Osteocyte (in vitro differentiated cells): Measurements from ENCODE around the gene REPIN1. TPM values are rescaled to one million over a fixed set of nuclear protein-coding genes. Genes with fewer than 3 reads are reported as not detected.

Source experiments
- DNase-seq: peaks from one replicate; pipeline ENCODE4 v3.0.0; 2021; ENCODE audit warnings: mixed read lengths; ENCODE audit not compliant: unreplicated experiment; ENCODE audit errors: extremely low spot score
- H3K27ac Mint-ChIP-seq: one replicate; pipeline ENCODE4 v1.8.0; 2021; ENCODE audit warnings: mild to moderate bottlenecking, mixed read lengths; ENCODE audit not compliant: unreplicated experiment
- H3K27me3 Mint-ChIP-seq: one replicate; pipeline ENCODE4 v1.8.0; 2021; ENCODE audit warnings: mixed read lengths; ENCODE audit not compliant: unreplicated experiment
- H3K36me3 Mint-ChIP-seq: one replicate; pipeline ENCODE4 v1.8.0; 2021; ENCODE audit warnings: mixed read lengths; ENCODE audit not compliant: unreplicated experiment
- H3K4me1 Mint-ChIP-seq: one replicate; pipeline ENCODE4 v1.8.0; 2021; ENCODE audit warnings: mixed read lengths; ENCODE audit not compliant: unreplicated experiment
- H3K4me3 Mint-ChIP-seq: one replicate; pipeline ENCODE4 v1.8.0; 2021; ENCODE audit warnings: mild to moderate bottlenecking, moderate library complexity, mixed read lengths; ENCODE audit not compliant: unreplicated experiment
- H3K9me3 Mint-ChIP-seq: one replicate; pipeline ENCODE4 v1.8.0; 2021; ENCODE audit warnings: mixed read lengths; ENCODE audit not compliant: unreplicated experiment
- total RNA-seq: library from RNA; stranded (reverse); gene quantifications from 2 replicates; pipeline ENCODE4 v1.2.1, GENCODE V29; 2021
- TF ChIP-seq, protein P1 (sequence below): fragments of 200-600 bp; sonication (generic); IDR thresholded peaks from 2 replicates; pipeline ENCODE4 v1.5.0; 2021; ENCODE audit warnings: antibody characterized with exemption, mild to moderate bottlenecking, moderate library complexity

Gene REPIN1
- total RNA-seq, 1 donor from 2014 or later: 66.3 TPM

DNA sequence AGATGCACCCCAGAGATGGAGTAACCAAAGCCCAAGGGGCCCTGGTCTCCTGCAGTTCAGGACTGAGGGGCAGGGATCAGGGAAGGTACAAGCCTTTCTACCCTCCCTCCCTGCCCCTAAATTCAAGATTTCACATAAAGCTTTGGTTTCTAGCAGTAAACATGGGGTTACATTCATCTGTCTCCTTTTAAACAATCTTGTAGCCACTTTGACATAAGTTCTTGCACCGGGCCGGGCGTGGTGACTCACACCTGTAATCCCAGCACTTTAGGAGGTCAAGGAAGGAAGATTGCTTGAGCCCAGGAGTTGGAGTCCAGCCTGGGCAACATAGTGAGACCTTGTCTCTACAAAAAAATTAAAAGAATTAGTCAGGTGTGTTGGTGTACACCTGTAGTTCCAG is 41.3 kb upstream of the REPIN1 start:
- TF ChIP-seq, protein P1, sequence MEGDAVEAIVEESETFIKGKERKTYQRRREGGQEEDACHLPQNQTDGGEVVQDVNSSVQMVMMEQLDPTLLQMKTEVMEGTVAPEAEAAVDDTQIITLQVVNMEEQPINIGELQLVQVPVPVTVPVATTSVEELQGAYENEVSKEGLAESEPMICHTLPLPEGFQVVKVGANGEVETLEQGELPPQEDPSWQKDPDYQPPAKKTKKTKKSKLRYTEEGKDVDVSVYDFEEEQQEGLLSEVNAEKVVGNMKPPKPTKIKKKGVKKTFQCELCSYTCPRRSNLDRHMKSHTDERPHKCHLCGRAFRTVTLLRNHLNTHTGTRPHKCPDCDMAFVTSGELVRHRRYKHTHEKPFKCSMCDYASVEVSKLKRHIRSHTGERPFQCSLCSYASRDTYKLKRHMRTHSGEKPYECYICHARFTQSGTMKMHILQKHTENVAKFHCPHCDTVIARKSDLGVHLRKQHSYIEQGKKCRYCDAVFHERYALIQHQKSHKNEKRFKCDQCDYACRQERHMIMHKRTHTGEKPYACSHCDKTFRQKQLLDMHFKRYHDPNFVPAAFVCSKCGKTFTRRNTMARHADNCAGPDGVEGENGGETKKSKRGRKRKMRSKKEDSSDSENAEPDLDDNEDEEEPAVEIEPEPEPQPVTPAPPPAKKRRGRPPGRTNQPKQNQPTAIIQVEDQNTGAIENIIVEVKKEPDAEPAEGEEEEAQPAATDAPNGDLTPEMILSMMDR: no peak
- no peak overlapping the region for H3K27ac Mint-ChIP-seq
- DNase-seq: no peak
- H3K36me3 Mint-ChIP-seq: no peaks in the 10 kb centered on the region
- H3K4me3 Mint-ChIP-seq: no peak overlapping the region
- H3K4me1 Mint-ChIP-seq: no peaks in the 10 kb centered on the region
- no peaks in the 10 kb centered on the region for H3K9me3 Mint-ChIP-seq
- H3K27me3 Mint-ChIP-seq: no peaks in the 10 kb centered on the region

DNA sequence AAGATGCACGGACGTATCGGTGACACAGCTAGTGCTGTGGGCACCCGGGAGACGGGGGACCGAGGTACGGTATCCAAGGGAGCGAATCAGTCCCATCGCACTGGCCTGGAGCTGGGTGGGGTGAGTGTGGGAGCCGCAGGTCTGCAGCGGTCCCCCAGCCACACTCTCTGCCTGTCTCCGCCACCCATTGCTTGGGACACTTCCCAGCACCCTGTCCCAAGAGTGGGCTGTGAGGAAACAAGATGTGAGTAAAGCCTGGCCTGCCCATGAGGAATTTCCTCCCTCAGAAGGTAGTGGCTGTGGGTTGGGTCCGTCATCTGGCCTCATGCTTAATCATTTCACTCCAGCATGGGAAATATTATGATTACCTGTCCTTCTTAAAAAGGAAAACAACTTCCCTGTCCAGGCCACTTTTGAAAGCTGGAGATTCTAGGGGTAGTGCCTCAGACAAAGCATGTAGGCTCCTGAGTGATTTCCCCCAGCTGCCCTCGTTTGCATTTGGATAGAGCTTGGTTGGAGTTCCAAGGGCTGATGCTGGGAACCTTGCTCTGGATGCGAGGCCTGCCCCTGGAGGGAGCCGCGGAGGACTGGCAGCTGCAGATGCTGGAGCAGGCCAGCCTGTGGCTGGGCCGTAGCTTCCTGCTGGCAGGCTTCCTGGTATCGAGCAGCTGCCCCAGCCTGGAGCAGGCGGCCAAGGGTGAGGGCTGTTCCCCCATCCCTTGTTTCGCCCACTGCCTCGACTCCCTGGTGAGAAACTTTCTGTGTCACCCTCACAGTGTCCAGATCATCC is 39.1 kb upstream of the REPIN1 start:
- Mint-ChIP-seq H3K36me3 (no peaks in the 10 kb centered on the region), H3K9me3 (no peaks in the 10 kb centered on the region), H3K4me1 (no peaks in the 10 kb centered on the region), H3K27ac (no peak overlapping the region), H3K27me3 (no peaks in the 10 kb centered on the region), H3K4me3 (no peak overlapping the region)
- DNase-seq: no peak
- TF ChIP-seq, protein P1: no peak

DNA sequence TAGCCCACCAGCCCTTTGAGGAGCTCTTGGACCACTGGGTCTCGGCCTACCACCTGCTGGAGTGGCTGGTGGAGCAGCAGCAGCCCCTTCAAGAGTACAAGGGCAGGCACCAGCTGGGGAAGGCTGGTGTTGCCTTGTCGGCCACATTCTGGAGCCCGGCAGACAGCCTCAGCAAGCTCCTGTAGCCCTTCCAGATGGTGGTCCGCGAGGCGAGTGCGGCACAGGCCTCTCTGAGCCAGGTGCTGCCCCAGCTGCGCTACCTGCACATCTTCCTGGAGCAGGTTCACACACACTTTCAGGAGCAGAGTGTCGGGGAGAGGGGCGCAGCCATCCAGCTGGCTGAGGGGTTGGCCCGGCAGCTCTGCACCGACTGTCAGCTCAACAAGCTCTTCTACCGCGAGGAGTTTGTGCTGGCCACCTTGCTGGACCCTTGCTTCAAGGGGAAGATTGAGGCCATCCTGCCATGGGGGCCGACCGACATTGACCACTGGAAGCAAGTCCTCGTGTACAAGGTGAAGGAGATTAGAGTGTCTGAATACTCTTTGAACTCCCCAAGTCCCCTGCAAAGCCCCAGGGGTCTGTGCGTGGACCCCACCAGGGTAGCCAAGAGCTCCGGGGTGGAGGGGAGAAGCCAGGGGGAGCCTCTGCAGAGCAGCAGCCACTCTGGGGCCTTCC is 38.3 kb upstream of the REPIN1 start:
- H3K27ac Mint-ChIP-seq: no peak overlapping the region
- H3K36me3 Mint-ChIP-seq: no peaks in the 10 kb centered on the region
- H3K9me3 Mint-ChIP-seq: no peaks in the 10 kb centered on the region
- no peak overlapping the region for H3K4me3 Mint-ChIP-seq
- TF ChIP-seq, protein P1: no peak
- H3K27me3 Mint-ChIP-seq: no peaks in the 10 kb centered on the region
- DNase-seq: no peak
- H3K4me1 Mint-ChIP-seq: no peaks in the 10 kb centered on the region

DNA sequence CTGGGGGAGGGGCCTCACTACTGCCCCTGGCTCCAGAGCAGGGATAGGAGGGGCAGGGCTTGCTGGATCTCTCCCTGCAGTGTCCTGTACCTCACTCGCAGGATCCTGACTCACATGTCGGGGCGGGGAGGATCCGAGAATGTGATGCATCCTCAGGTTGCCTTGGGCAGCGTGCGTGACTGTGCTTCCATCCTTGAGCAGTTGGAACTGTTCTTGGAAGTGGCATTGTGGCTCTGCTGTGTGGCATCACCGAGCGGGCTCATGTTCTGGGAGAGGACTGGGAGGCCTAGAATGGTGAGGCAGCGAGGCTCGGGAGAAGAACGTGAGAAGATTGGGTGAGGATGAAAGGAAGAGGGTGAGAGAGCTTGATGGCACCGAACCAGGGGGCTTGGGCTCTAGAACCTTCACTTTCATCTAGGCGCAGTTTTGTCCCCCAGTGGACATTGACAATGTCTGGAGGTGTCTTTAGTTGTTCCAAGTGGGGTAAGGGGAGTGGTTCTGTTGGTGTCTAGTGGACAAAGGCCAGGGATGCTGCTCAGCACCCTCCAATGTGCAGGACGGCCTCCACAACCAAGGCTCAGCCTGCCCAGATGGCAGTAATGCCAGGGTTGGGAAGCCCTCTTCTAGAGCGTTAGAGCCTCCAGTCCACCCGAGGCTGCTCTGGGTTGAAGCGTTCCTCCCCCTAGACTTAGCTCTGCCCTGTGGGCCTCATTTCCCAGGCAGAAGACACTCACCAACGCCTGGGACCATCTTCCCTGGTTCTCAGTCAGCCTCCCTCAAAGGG is 35.6 kb upstream of the REPIN1 start:
- TF ChIP-seq, protein P1: no peak
- no peak overlapping the region for H3K4me3 Mint-ChIP-seq
- H3K9me3 Mint-ChIP-seq: no peaks in the 10 kb centered on the region
- DNase-seq: no peak
- no peaks in the 10 kb centered on the region for H3K4me1 Mint-ChIP-seq
- H3K27me3 Mint-ChIP-seq: no peaks in the 10 kb centered on the region
- no peak overlapping the region for H3K27ac Mint-ChIP-seq
- H3K36me3 Mint-ChIP-seq: no peaks in the 10 kb centered on the region

DNA sequence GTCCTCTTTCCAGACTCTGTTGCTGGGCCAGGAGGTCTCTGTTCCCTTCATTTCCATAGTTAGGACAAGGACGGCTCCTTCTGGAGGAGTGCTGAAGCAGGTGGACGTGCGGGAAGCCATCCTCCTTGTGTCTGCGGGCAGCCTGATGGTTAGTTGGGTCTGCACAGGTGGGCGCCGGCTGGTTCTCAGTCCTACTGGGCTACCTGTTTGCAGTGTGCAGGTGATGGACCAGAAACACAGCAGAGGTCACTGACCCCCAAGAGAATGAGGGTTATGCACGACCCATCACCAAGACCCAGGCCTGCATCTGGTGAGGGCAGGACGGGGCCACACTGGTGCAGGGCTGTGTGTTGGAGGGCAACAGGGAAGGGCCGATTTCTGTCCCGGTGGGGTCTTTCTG is 35.0 kb upstream of the REPIN1 start:
- no peak for DNase-seq
- Mint-ChIP-seq H3K9me3 (no peaks in the 10 kb centered on the region), H3K27ac (no peak overlapping the region), H3K4me1 (no peaks in the 10 kb centered on the region), H3K36me3 (no peaks in the 10 kb centered on the region), H3K4me3 (no peak overlapping the region), H3K27me3 (no peaks in the 10 kb centered on the region)
- TF ChIP-seq, protein P1: no peak
